Parathyroid adenoma (tissue), 2 donors: ENCODE results near the gene CDK18.

Experiments used
- H2AFZ ChIP-seq: fragments of 300-600 bp; sonication (generic); one replicate; pipeline ENCODE4 v1.7.0; 2017; ENCODE audit warnings: antibody characterized with exemption, mild to moderate bottlenecking
- H3K27ac ChIP-seq: fragments of 300-600 bp; sonication (generic); one replicate; pipeline ENCODE4 v1.7.0; 2017
- H3K27me3 ChIP-seq: fragments of 300-600 bp; sonication (generic); one replicate; pipeline ENCODE4 v1.7.0; 2017; ENCODE audit warnings: low read length; ENCODE audit not compliant: control insufficient read depth, insufficient read depth
- H3K36me3 ChIP-seq: fragments of 300-600 bp; sonication (generic); one replicate; pipeline ENCODE4 v1.7.0; 2017; ENCODE audit warnings: low read length; ENCODE audit not compliant: control insufficient read depth, insufficient read depth
- H3K4me1 ChIP-seq: fragments of 300-600 bp; sonication (generic); one replicate; pipeline ENCODE4 v1.7.0; 2017; ENCODE audit warnings: control low read depth
- H3K4me2 ChIP-seq: fragments of 300-600 bp; sonication (generic); one replicate; pipeline ENCODE4 v1.7.0; 2017; ENCODE audit warnings: low read length
- H3K4me3 ChIP-seq: fragments of 300-600 bp; sonication (generic); one replicate; pipeline ENCODE4 v1.7.0; 2017; ENCODE audit warnings: low read depth, low read length
- H3K79me2 ChIP-seq: fragments of 300-600 bp; sonication (generic); one replicate; pipeline ENCODE4 v1.7.0; 2017; ENCODE audit warnings: control low read depth
- H3K9ac ChIP-seq: fragments of 300-600 bp; sonication (generic); one replicate; pipeline ENCODE4 v1.7.0; 2017; ENCODE audit warnings: mild to moderate bottlenecking
- H3K9me3 ChIP-seq: fragments of 300-600 bp; sonication (generic); one replicate; pipeline ENCODE4 v1.7.0; 2017; ENCODE audit warnings: low read length; ENCODE audit not compliant: control insufficient read depth
- CTCF ChIP-seq: fragments of 300-600 bp; sonication (generic); IDR thresholded peaks from one replicate; pipeline ENCODE4 v1.7.0; 2017; ENCODE audit warnings: antibody characterized with exemption, mild to moderate bottlenecking
- donor health status: primary hyperparathyroidism.

Gene CDK18

GRCh38 chr1:205522692-205523091, 18.2 kb downstream of the CDK18 start:
- H3K4me1 ChIP-seq: no peaks in the 10 kb centered on the region
- no peak overlapping the region for H3K9ac ChIP-seq
- TF ChIP-seq CTCF: no peak

GRCh38 chr1:205523261-205523890, 18.9 kb downstream of the CDK18 start:
- Histone ChIP-seq H2AFZ (no peak overlapping the region), H3K79me2 (no peaks in the 10 kb centered on the region), H3K27me3 (no peaks in the 10 kb centered on the region), H3K4me3 (no peak overlapping the region), H3K36me3 (no peaks in the 10 kb centered on the region), H3K9me3 (no peaks in the 10 kb centered on the region), H3K4me2 (no peak overlapping the region), H3K4me1 (no peaks in the 10 kb centered on the region), H3K9ac (no peak overlapping the region), H3K27ac (no peak overlapping the region)
- TF ChIP-seq CTCF: no peak

More at GRCh38 chr1:205522692-205523091, 18.2 kb downstream of the CDK18 start:
- no peak overlapping the region for H2AFZ ChIP-seq
- no peaks in the 10 kb centered on the region for H3K9me3 ChIP-seq
- H3K4me3 ChIP-seq: no peak overlapping the region
- H3K4me2 ChIP-seq: no peak overlapping the region
- H3K27me3 ChIP-seq: no peaks in the 10 kb centered on the region
- no peaks in the 10 kb centered on the region for H3K36me3 ChIP-seq
- H3K79me2 ChIP-seq: no peaks in the 10 kb centered on the region
- no peak overlapping the region for H3K27ac ChIP-seq

GRCh38 chr1:205523891-205524793, 19.7 kb downstream of the CDK18 start:
- Histone ChIP-seq H3K27ac (no peak overlapping the region), H3K36me3 (no peaks in the 10 kb centered on the region), H3K79me2 (no peaks in the 10 kb centered on the region), H3K27me3 (no peaks in the 10 kb centered on the region), H3K4me2 (no peak overlapping the region), H3K4me3 (no peak overlapping the region), H2AFZ (no peak overlapping the region), H3K4me1 (no peaks in the 10 kb centered on the region), H3K9ac (no peak overlapping the region), H3K9me3 (no peaks in the 10 kb centered on the region)
- TF ChIP-seq CTCF: peak; percentile 56

- Histone ChIP-seq H3K4me2 (no peak overlapping the region), H2AFZ (no peak overlapping the region), H3K9me3 (no peaks in the 10 kb centered on the region), H3K79me2 (no peaks in the 10 kb centered on the region), H3K4me3 (no peak overlapping the region), H3K9ac (no peak overlapping the region), H3K36me3 (no peaks in the 10 kb centered on the region), H3K4me1 (no peaks in the 10 kb centered on the region), H3K27ac (no peak overlapping the region), H3K27me3 (no peaks in the 10 kb centered on the region)
- no peak for TF ChIP-seq CTCF
Observed at GRCh38 chr1:205524794-205525101, 20.3 kb downstream of the CDK18 start.
